ENCODE data around the gene CHN2.

CHN2 gene

GRCh38 chr7:29163854-29164253 lies 30.7 kb upstream of the CHN2 start:
- TF ChIP-seq CTCF (IDR thresholded peaks at IDR 0.05; ENCODE audit: borderline replicate concordance, insufficient read depth, low read depth, low read length): no peak
- no peak overlapping the region for H3K4me3 ChIP-seq (ENCODE audit: low read depth, low read length)

- no peak overlapping the region for H3K4me3 ChIP-seq (ENCODE audit: low read depth, low read length)
- no peak for TF ChIP-seq CTCF (IDR thresholded peaks at IDR 0.05; ENCODE audit: borderline replicate concordance, insufficient read depth, low read depth, low read length)
Measured at GRCh38 chr7:29167721-29168120, 26.9 kb upstream of the CHN2 start.

GRCh38 chr7:29170781-29171180 lies 23.8 kb upstream of the CHN2 start:
- no peak overlapping the region for H3K4me3 ChIP-seq (ENCODE audit: low read depth, low read length)
- TF ChIP-seq CTCF (IDR thresholded peaks at IDR 0.05; ENCODE audit: borderline replicate concordance, insufficient read depth, low read depth, low read length): no peak

- no peak for TF ChIP-seq CTCF (IDR thresholded peaks at IDR 0.05; ENCODE audit: borderline replicate concordance, insufficient read depth, low read depth, low read length)
- H3K4me3 ChIP-seq (ENCODE audit: low read depth, low read length): no peak overlapping the region
Measured at GRCh38 chr7:29173458-29173857, 21.1 kb upstream of the CHN2 start.

GRCh38 chr7:29177963-29178600 lies 16.5 kb upstream of the CHN2 start:
- TF ChIP-seq CTCF (IDR thresholded peaks at IDR 0.05; ENCODE audit: borderline replicate concordance, insufficient read depth, low read depth, low read length): no peak
- no peak overlapping the region for H3K4me3 ChIP-seq (ENCODE audit: low read depth, low read length)

- no peak for TF ChIP-seq CTCF (IDR thresholded peaks at IDR 0.05; ENCODE audit: borderline replicate concordance, insufficient read depth, low read depth, low read length)
- H3K4me3 ChIP-seq (ENCODE audit: low read depth, low read length): no peak overlapping the region
Measured at GRCh38 chr7:29179115-29179514, 15.5 kb upstream of the CHN2 start.

- no peak for TF ChIP-seq CTCF (IDR thresholded peaks at IDR 0.05; ENCODE audit: borderline replicate concordance, insufficient read depth, low read depth, low read length)
Measured at GRCh38 chr7:29184599-29184998, 10.0 kb upstream of the CHN2 start.

More at GRCh38 chr7:29184599-29184998, 10.0 kb upstream of the CHN2 start:
- no peak overlapping the region for H3K4me3 ChIP-seq (ENCODE audit: low read depth, low read length)
